GM12873 (cell line): ENCODE measurements around the gene CHMP6.

Experiments
- TF ChIP-seq, protein P1 (sequence below): IDR thresholded peaks from 2 replicates; pipeline ENCODE4 v1.5.1; 2012; ENCODE audit warnings: low read depth, mild to moderate bottlenecking, moderate library complexity, low read length, control low read depth; ENCODE audit not compliant: insufficient read depth; ENCODE audit errors: missing control alignments

CHMP6 gene

DNA sequence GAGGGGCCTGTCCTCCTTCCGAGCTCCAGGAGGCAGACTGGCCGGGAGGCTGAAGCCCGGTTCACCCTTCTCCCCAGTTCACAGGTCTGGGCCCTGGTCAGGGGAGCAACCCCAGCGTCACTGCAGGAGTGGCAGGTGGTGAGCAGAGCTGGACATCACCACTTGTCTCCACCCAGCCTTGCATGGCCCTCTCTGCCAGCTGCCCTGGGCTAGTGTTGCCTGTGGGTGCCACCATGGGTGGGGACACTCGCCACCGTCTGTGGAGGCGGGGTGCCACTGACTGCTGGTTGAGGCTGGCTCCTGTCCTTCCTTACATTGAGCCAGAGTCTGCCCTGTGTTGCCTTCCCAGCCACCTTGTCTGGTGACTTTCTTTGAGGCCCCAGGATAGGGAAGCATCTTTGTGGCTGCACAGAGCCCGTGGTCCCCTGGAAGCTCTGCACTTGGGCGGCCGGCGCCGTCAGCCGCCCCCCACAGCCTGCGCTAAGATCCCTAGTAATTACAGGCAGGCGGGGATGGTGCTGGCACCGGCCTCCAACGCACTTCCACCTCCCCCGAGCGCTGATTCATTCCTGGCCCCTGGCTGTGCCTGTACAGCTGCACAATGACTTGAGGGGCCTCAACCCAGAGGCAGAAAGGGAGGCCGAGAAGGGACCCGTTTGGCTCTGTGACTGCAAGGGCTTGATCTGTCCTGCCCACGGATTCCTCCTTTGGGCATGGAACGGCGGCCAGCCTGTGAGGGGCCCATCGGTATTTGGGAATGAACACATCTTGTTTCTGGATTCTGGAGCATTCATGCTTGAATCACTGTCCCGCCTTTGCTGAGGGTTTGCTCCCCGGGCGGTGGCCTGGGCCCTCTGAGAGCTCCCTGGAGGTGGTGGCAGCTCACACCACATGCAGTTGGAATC, 48.5 kb downstream of the CHMP6 start:
- TF ChIP-seq, protein P1, sequence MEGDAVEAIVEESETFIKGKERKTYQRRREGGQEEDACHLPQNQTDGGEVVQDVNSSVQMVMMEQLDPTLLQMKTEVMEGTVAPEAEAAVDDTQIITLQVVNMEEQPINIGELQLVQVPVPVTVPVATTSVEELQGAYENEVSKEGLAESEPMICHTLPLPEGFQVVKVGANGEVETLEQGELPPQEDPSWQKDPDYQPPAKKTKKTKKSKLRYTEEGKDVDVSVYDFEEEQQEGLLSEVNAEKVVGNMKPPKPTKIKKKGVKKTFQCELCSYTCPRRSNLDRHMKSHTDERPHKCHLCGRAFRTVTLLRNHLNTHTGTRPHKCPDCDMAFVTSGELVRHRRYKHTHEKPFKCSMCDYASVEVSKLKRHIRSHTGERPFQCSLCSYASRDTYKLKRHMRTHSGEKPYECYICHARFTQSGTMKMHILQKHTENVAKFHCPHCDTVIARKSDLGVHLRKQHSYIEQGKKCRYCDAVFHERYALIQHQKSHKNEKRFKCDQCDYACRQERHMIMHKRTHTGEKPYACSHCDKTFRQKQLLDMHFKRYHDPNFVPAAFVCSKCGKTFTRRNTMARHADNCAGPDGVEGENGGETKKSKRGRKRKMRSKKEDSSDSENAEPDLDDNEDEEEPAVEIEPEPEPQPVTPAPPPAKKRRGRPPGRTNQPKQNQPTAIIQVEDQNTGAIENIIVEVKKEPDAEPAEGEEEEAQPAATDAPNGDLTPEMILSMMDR: no peak

DNA sequence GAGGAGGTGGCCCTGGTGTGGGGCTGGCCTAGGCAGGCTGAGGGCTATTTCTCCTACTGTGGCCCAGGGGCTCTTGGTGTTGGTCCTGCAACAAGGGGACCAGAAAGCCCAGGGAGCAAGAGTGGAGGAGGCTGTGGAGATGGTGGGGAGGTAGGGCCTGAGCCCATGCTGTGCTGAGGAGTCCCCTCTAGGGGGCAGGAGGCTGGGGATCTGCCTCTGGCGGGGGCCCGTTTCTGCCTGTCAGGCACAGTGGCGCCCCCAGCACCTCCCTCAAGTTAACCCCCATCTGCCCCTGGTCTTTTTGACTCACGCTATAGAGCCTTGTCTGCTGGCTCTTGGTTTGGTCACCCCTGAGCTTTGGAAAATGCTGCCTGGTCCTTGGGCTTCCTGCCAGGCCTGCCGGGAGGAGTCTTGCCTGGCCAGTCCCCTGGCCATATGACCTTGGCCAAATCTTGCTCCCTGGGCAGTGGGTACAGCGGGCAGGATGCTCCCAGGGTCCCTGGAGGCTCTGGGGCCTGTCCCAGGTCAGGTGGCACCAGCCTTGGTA, 49.2 kb downstream of the CHMP6 start:
- TF ChIP-seq, protein P1: peak; percentile 67

DNA sequence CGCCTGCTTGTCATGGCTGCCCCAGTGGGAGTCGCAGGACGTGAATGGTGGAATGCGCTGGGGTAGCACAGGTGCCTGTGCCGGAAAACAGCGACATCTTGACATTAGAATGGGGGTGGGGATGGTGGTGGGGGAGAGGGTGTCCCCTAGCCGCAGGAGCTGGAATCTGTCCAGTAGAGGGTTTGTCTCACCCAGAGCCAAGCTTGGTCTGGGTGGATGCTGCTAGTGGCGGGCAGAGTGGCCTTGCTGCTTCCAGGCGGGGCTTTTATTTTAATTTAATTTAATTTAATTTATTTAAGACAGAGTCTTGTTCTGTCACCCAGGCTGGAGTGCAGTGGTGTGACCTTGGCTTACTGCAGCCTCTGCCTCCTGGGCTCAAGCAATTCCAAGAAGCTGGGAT, 51.0 kb downstream of the CHMP6 start:
- TF ChIP-seq, protein P1: no peak

DNA sequence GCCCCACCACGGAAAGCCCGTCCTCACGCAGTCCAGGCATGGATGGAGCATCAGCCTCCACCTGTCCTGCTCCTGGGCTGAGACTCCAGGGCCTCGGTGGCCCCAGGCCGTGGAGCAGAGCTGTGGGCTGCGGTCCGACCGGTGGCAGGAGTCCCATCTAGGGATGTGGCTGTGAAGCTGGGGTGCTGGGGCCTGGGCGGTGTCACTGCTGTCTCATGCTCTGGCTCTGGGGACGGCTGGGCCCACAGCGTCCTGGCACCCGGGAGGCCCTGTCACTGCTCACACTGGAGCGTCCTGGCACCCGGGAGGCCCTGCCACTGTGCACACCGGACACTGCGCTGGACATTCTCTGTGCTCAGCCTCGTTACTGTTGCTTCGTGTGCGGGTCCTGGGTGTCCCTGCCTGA, 51.7 kb downstream of the CHMP6 start:
- TF ChIP-seq, protein P1: no peak

DNA sequence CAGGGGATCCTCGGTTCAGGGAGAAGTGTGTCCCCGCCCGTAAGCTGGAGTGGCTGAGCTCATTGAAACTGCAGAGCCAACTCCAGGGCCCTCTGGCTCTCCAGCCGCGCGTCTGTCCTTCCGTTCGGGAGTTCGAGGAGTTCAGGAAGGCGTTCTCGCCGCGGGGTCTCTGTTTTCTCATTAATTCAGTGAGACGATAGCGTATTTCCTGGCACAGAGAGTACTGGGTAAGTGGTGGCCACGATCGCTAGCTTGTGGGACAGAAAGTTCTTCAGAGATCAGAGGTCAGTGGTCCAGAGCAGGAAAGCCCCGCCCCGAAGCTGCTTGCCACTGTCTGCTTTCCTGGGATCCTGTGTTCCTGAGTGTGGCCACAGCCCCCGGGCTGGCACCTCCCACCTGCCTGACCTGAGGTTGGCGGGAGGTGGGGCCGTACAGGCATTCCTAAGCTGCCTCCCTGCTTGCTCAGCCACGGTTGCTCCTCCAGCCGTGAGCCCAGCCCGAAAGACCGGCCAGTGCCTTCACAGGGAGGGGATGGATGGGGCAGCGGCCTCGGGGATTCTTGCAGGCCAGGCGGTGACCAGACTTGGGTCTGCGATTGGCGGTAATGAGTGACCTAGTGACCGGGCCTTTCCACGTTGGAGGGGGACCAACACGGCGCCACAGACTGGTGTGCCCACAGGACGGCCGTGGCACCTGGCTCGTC, 52.2 kb downstream of the CHMP6 start:
- TF ChIP-seq, protein P1: no peak

DNA sequence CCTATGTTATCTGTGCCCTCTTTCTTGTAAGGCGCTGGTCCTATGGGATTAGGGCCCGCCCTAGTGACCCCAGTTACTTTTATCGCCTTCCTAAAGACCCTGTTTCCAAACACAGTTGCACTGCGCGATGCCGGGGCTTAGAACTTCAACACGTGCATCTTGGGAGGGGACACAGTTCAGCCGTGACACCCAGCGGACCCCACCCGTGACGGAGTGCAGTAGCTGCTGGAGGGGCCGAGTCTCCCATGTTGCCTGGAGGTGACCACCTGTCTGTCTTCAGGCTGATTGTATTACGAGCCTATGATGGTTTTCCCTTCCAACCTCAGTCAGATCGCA, 52.8 kb downstream of the CHMP6 start:
- TF ChIP-seq, protein P1: no peak
